Measurements from ENCODE around the gene DIPK1A. TPM values are rescaled to one million over a fixed set of nuclear protein-coding genes. Genes with fewer than 3 reads are reported as not detected.

The DIPK1A gene
- total RNA-seq, 1 donor from 2014 or later, result 8.4 TPM

DNA sequence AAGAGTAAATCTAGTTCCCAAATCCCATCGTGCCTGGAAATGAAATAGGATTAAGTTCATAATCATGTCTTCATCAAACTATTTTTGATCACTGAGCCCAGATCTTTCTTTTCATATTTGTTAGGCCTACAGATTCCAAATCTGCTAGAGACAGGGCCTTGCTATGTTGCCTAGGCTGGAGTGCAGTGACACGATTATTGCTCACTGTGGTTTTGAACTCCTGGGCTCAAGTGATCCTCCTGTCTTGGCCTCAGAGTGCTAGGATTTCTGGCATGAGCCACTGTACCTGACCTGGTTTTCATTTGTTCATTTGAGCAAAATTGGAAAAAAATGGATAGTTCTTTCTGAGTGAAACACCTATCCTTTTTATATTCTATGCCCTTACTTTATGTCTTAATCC lies 28.0 kb upstream of the DIPK1A start:
- Histone ChIP-seq H4K20me1 (ENCODE audit: insufficient read depth, low read length) (no peaks in the 10 kb centered on the region), H3K36me3 (ENCODE audit: insufficient read depth, low read length) (no peaks in the 10 kb centered on the region), H2AFZ (ENCODE audit: low read depth, low read length) (no peak overlapping the region), H3K4me1 (ENCODE audit: insufficient read depth, low read length) (no peaks in the 10 kb centered on the region), H3K27ac (ENCODE audit: low read depth, low read length) (no peak overlapping the region), H3K4me3 (ENCODE audit: insufficient read depth, low read depth, low read length) (no peak overlapping the region), H3K4me2 (ENCODE audit: low read length) (no peak overlapping the region), H3K27me3 (ENCODE audit: insufficient read depth, low read length) (no peaks in the 10 kb centered on the region), H3K79me2 (ENCODE audit: insufficient read depth, low read length) (no peaks in the 10 kb centered on the region), H3K9ac (ENCODE audit: low read length) (no peak overlapping the region), H3K9me3 (ENCODE audit: insufficient read depth, low read depth, low read length) (no peaks in the 10 kb centered on the region)
- FAIRE-seq (no peak), DNase-seq (ENCODE audit: low read depth) (no peak)
- H3K9me3 Mint-ChIP-seq (ENCODE audit: unreplicated experiment), result peaks cover 1% of the 10 kb centered on the region
- H3K4me3 Mint-ChIP-seq (ENCODE audit: unreplicated experiment), result no peak overlapping the region
- no peaks in the 10 kb centered on the region for H3K4me1 Mint-ChIP-seq (ENCODE audit: low read depth, unreplicated experiment)
- no peak overlapping the region for H3K27ac Mint-ChIP-seq (ENCODE audit: unreplicated experiment)
- no peaks in the 10 kb centered on the region for H3K36me3 Mint-ChIP-seq (ENCODE audit: low read depth, unreplicated experiment)
- no peaks in the 10 kb centered on the region for H3K27me3 Mint-ChIP-seq (ENCODE audit: low read depth, unreplicated experiment)
- TF ChIP-seq, protein P1, sequence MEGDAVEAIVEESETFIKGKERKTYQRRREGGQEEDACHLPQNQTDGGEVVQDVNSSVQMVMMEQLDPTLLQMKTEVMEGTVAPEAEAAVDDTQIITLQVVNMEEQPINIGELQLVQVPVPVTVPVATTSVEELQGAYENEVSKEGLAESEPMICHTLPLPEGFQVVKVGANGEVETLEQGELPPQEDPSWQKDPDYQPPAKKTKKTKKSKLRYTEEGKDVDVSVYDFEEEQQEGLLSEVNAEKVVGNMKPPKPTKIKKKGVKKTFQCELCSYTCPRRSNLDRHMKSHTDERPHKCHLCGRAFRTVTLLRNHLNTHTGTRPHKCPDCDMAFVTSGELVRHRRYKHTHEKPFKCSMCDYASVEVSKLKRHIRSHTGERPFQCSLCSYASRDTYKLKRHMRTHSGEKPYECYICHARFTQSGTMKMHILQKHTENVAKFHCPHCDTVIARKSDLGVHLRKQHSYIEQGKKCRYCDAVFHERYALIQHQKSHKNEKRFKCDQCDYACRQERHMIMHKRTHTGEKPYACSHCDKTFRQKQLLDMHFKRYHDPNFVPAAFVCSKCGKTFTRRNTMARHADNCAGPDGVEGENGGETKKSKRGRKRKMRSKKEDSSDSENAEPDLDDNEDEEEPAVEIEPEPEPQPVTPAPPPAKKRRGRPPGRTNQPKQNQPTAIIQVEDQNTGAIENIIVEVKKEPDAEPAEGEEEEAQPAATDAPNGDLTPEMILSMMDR (IDR thresholded peaks at IDR 0.05; ENCODE audit: insufficient read depth, low read depth, low read length), result no peak
- no peak for TF ChIP-seq EZH2 (IDR thresholded peaks at IDR 0.05; ENCODE audit: insufficient read depth, low read length)

DNA sequence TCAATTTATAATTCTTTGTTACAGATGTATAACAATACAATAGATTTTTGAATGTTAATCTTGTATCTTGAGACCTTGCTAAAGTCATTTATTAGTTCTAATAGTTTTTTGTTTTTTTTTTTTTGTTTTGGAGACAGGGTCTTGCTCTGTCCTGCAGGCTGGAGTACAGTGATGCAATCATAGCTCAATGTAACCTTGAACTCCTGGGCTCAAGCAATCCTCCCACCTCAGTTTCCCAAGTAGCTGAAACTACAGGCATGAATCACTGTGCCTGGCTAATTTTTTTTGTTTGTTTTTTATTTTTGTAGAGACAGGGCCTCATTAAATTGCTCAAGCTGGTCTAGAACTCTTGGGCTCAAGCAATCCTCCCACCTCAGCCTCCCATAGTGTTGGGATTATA lies 26.2 kb upstream of the DIPK1A start:
- FAIRE-seq (no peak), DNase-seq (ENCODE audit: low read depth) (no peak)
- no peaks in the 10 kb centered on the region for H3K9me3 ChIP-seq (ENCODE audit: insufficient read depth, low read depth, low read length)
- Mint-ChIP-seq H3K27ac (ENCODE audit: unreplicated experiment) (no peak overlapping the region), H3K27me3 (ENCODE audit: low read depth, unreplicated experiment) (no peaks in the 10 kb centered on the region), H3K4me3 (ENCODE audit: unreplicated experiment) (no peak overlapping the region), H3K9me3 (ENCODE audit: unreplicated experiment) (peaks cover 1% of the 10 kb centered on the region), H3K4me1 (ENCODE audit: low read depth, unreplicated experiment) (no peaks in the 10 kb centered on the region), H3K36me3 (ENCODE audit: low read depth, unreplicated experiment) (peaks cover 3% of the 10 kb centered on the region)
- no peak overlapping the region for H3K4me3 ChIP-seq (ENCODE audit: insufficient read depth, low read depth, low read length)
- no peaks in the 10 kb centered on the region for H3K4me1 ChIP-seq (ENCODE audit: insufficient read depth, low read length)
- H3K9ac ChIP-seq (ENCODE audit: low read length), result no peak overlapping the region
- H3K27ac ChIP-seq (ENCODE audit: low read depth, low read length), result no peak overlapping the region
- no peaks in the 10 kb centered on the region for H3K36me3 ChIP-seq (ENCODE audit: insufficient read depth, low read length)
- no peak for TF ChIP-seq EZH2 (IDR thresholded peaks at IDR 0.05; ENCODE audit: insufficient read depth, low read length)
- TF ChIP-seq, protein P1 (IDR thresholded peaks at IDR 0.05; ENCODE audit: insufficient read depth, low read depth, low read length), result no peak
- H4K20me1 ChIP-seq (ENCODE audit: insufficient read depth, low read length), result no peaks in the 10 kb centered on the region
- H3K4me2 ChIP-seq (ENCODE audit: low read length), result no peak overlapping the region
- no peaks in the 10 kb centered on the region for H3K79me2 ChIP-seq (ENCODE audit: insufficient read depth, low read length)
- no peaks in the 10 kb centered on the region for H3K27me3 ChIP-seq (ENCODE audit: insufficient read depth, low read length)
- H2AFZ ChIP-seq (ENCODE audit: low read depth, low read length), result no peak overlapping the region

DNA sequence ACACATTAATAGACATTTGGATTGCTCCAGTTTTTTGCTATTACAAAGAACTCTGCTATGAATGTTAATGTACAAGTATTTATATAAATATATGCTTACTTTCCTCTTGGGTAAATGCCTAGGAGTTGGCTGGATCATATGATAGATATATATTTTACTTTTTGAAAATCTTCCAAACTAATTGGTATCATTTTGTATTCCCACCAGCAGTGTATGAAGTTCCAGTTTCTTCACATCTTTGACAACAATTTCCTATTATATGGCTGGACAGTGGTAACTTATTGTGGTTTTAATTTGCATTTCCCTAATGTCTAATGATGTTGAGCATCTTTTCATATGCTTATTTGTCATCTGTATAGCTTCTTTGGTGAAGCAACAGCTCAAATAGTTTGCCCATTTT lies 23.8 kb upstream of the DIPK1A start:
- Mint-ChIP-seq H3K27me3 (ENCODE audit: low read depth, unreplicated experiment) (no peaks in the 10 kb centered on the region), H3K9me3 (ENCODE audit: unreplicated experiment) (peaks cover 1% of the 10 kb centered on the region), H3K4me1 (ENCODE audit: low read depth, unreplicated experiment) (no peaks in the 10 kb centered on the region), H3K4me3 (ENCODE audit: unreplicated experiment) (no peak overlapping the region), H3K27ac (ENCODE audit: unreplicated experiment) (no peak overlapping the region), H3K36me3 (ENCODE audit: low read depth, unreplicated experiment) (peaks cover 3% of the 10 kb centered on the region)
- Histone ChIP-seq H3K27me3 (ENCODE audit: insufficient read depth, low read length) (no peaks in the 10 kb centered on the region), H4K20me1 (ENCODE audit: insufficient read depth, low read length) (no peaks in the 10 kb centered on the region), H3K27ac (ENCODE audit: low read depth, low read length) (no peak overlapping the region), H3K79me2 (ENCODE audit: insufficient read depth, low read length) (no peaks in the 10 kb centered on the region), H2AFZ (ENCODE audit: low read depth, low read length) (no peak overlapping the region), H3K36me3 (ENCODE audit: insufficient read depth, low read length) (no peaks in the 10 kb centered on the region), H3K9me3 (ENCODE audit: insufficient read depth, low read depth, low read length) (peaks cover 3% of the 10 kb centered on the region), H3K4me3 (ENCODE audit: insufficient read depth, low read depth, low read length) (no peak overlapping the region), H3K4me2 (ENCODE audit: low read length) (no peak overlapping the region), H3K4me1 (ENCODE audit: insufficient read depth, low read length) (no peaks in the 10 kb centered on the region), H3K9ac (ENCODE audit: low read length) (no peak overlapping the region)
- DNase-seq (ENCODE audit: low read depth), result no peak
- TF ChIP-seq, protein P1 (IDR thresholded peaks at IDR 0.05; ENCODE audit: insufficient read depth, low read depth, low read length), result no peak
- TF ChIP-seq EZH2 (IDR thresholded peaks at IDR 0.05; ENCODE audit: insufficient read depth, low read length), result no peak
- FAIRE-seq, result no peak
